HTR-8/SVneo (cell line): ENCODE measurements around the gene CCDC17.

Source experiments
- DNase-seq: peaks from one replicate; pipeline ENCODE4 v3.0.0; 2011; ENCODE audit warnings: low spot score, mixed read lengths; ENCODE audit not compliant: insufficient read length
- FAIRE-seq: peaks from 2 replicates; lab custom pipeline; 2011; peaks lifted over from hg19 to GRCh38; lab: Jason Lieb, UNC

The CCDC17 gene

GRCh38 chr1:45623972-45624371, at the start of gene CCDC17:
Gene CCDC17, minus strand, starts transcription at chr1:45624054. Its CDS starts 145 bp downstream, at chr1:45623909.
- no peak for FAIRE-seq
- no peak for DNase-seq

- no peak for DNase-seq
- FAIRE-seq, result no peak
Observed at GRCh38 chr1:45669859-45670655, 46.2 kb upstream of the CCDC17 start.

GRCh38 chr1:45669379-45669778, 45.5 kb upstream of the CCDC17 start:
- DNase-seq, result no peak
- FAIRE-seq, result no peak

- DNase-seq (no peak), FAIRE-seq (no peak)
Observed at GRCh38 chr1:45668526-45668925, 44.7 kb upstream of the CCDC17 start.

- no peak for DNase-seq
Observed at GRCh38 chr1:45667321-45668111, 43.7 kb upstream of the CCDC17 start.

GRCh38 chr1:45666836-45667235, 43.0 kb upstream of the CCDC17 start:
- FAIRE-seq (no peak), DNase-seq (no peak)

More at GRCh38 chr1:45667321-45668111, 43.7 kb upstream of the CCDC17 start:
- FAIRE-seq, result no peak

GRCh38 chr1:45660336-45660735, 36.5 kb upstream of the CCDC17 start:
- FAIRE-seq (no peak), DNase-seq (no peak)

- FAIRE-seq (no peak), DNase-seq (no peak)
Observed at GRCh38 chr1:45659222-45659621, 35.4 kb upstream of the CCDC17 start.

- no peak for FAIRE-seq
Observed at GRCh38 chr1:45658171-45658570, 34.3 kb upstream of the CCDC17 start.

GRCh38 chr1:45656573-45657226, 32.8 kb upstream of the CCDC17 start:
- no peak for DNase-seq
- no peak for FAIRE-seq

More at GRCh38 chr1:45658171-45658570, 34.3 kb upstream of the CCDC17 start:
- no peak for DNase-seq

- FAIRE-seq, result no peak
- no peak for DNase-seq
Observed at GRCh38 chr1:45654540-45655280, 30.9 kb upstream of the CCDC17 start.

GRCh38 chr1:45647248-45648021, 23.6 kb upstream of the CCDC17 start:
- DNase-seq, result no peak

GRCh38 chr1:45644661-45645060, 20.8 kb upstream of the CCDC17 start:
- no peak for DNase-seq
- no peak for FAIRE-seq

More at GRCh38 chr1:45647248-45648021, 23.6 kb upstream of the CCDC17 start:
- no peak for FAIRE-seq

- no peak for DNase-seq
- no peak for FAIRE-seq
Observed at GRCh38 chr1:45643978-45644377, 20.1 kb upstream of the CCDC17 start.

GRCh38 chr1:45643321-45643720, 19.5 kb upstream of the CCDC17 start:
- FAIRE-seq (no peak), DNase-seq (no peak)

GRCh38 chr1:45640293-45640692, 16.4 kb upstream of the CCDC17 start:
- no peak for DNase-seq
- FAIRE-seq, result no peak

- FAIRE-seq, result no peak
Observed at GRCh38 chr1:45635211-45635610, 11.4 kb upstream of the CCDC17 start.

GRCh38 chr1:45630429-45630828, 6.6 kb upstream of the CCDC17 start:
- FAIRE-seq (no peak), DNase-seq (no peak)

More at GRCh38 chr1:45635211-45635610, 11.4 kb upstream of the CCDC17 start:
- DNase-seq, result no peak

- FAIRE-seq (no peak), DNase-seq (no peak)
Observed at GRCh38 chr1:45629035-45629434, 5.2 kb upstream of the CCDC17 start.
